Stimulated activated CD4-positive, alpha-beta T cell treated with anti-CD3 and anti-CD28 coated beads, Interleukin-4, amount 100 ng/mL, for 24 hours (primary cell): ENCODE data around the gene PRELID3B.
"Not testable (repeated sequence)": the region's sequence is repeated elsewhere in the genome, so short reads cannot be mapped to it uniquely, and the experiment has no call there.

Experiments
- DNase-seq: peaks from one replicate; pipeline ENCODE4 v3.0.0-alpha.2; 2020

The PRELID3B gene

DNA sequence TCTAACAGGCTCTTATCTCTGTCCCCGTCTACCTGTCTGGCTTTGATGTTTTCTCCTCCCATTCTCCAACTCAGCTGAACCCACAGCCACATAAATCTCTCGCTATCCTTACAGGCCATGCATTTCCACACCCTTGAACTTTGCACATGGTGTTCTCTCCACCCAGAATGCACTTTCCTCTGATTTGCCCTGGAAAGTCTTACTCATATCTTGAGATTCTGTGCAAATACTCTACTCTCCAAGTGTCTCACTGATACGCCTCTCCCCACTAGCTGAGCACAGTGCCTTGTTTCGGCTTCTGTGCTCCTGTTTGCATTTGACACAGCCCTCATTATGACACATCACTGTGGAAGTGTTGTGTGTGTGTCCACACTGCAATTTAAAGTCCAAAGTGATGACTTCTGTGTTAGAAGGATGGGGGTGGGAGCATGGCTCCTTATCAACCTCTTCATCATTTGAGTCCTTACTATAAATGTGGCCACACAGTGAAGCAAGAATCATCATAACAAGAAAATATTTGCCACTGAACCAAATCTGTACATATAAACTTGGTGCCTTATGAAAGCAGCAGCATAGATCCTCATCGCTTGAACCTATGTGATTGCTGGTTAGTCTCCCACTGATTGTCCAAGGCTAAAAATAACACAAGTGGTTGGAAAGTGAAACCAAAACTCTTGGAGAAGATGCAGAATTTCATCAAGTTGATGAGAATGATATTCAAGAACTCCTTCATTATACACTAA, 5.5 kb upstream of the PRELID3B start:
- peak; percentile 20 for DNase-seq

DNA sequence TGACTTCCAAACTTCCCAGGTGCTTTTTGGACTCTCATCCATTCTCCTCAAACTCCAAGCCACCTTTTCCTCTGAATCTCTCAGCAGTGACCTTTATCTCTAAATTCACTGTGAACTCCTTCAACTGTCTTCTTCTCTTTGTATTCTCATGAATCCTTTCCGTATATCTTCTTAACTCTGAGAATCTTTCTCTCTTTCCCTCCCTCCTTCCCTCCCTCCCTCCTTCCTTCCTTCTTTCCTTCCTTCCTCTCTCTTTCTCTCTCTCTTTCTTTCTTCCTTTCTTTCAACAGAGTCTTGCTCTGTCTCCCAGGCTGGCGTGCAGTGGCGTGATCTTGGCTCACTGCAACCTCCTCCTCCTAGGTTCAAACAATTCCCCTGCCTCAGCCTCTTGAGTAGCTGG, 4.3 kb upstream of the PRELID3B start:
- DNase-seq, result no peak

DNA sequence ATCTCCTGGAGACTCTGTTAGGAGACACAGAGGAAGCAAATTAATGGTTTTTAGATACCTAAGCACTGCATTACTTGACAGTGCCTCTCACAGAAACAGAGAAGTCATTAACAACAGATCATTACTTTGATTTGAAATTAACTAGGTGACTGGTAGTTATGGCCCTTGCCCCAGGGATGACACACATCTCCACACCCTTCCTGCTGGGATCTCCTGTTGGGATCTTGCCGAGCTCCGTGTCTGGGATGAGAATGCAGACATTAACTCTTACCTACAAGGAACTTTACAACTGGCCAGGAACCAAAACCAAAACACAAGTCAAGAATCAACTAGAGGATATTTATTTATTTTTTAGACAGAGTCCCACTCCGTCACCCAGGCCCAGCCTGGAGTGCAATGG, 2.2 kb upstream of the PRELID3B start:
- no peak for DNase-seq

DNA sequence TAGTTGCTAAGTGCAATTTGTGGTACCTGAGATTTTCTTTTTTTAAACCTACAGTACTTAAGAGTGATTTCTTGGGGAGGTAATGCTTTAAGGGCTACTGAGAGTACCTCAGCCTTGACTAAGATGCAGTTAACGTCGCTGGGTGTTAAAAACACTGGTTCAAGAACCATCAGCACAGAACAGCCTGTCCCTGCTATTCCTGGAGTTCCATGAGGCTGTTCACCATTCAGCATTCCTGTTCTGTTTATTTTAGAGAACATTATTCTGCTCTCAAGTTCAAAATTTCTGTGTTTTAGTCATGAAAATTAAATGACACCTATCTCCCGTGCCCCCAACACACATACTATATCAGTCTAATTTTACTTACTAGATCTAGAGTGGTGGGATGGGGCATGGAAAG, 1.7 kb upstream of the PRELID3B start:
- no peak for DNase-seq

DNA sequence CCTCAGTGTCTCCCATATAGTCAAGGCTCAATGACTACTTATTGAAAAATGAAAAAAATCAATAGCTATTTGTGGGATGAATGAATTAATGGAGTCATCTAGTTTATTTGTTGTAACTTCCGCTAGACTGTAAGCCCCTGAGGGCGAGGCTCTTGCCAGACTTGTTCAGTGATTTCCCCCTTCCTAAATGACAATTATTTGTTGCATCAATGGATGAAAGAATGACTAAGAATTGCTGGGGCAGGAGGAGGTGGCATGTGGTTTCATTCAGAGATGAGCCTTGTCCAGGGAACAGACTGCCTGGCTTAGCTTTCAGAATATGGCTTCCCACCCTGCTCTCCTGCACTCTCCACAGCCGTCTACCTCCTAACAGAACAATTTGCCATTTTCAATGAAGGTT, 1.1 kb upstream of the PRELID3B start:
- DNase-seq, result no peak

DNA sequence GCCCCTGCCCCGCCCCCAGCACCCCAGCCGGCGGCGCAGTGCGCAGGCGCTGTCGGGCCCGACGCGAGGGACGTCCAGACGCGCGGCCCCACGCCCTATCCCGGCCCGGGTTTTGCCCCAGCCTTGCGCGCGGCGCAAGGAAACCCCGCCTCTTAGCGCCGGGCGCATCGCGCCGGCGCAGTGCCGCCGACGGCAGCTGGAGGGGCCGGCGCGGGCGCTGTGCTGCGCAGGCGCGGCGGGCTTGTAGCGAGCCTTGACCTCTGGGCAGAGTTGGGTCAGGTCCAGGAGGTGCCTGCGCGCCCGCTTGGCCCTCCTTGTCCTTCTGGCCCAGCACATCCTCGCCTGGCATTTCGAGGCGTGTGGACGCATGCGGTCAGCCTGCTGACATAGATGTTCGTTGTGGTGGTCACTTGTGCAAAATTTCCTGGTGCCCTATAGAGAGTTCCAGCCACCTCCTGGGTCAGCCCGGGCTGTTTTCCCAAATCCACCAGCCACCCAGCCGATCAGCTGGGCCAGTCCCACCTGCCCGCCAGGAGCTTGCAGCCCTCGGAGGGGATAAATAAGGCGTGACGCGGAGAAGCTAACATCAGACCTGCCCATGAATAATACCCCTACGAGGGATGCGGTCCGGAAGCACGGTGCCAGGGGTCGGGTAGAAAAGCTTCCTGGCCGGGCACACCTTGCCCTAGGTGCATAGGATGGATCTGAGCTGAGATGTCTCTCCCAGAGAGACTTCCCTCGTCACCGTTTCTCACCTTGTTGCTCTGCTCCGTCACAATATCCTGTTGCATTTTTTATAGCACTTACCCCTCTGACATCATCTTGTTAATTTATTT, 428 bp upstream of the PRELID3B start:
- DNase-seq, result peak; percentile 94

DNA sequence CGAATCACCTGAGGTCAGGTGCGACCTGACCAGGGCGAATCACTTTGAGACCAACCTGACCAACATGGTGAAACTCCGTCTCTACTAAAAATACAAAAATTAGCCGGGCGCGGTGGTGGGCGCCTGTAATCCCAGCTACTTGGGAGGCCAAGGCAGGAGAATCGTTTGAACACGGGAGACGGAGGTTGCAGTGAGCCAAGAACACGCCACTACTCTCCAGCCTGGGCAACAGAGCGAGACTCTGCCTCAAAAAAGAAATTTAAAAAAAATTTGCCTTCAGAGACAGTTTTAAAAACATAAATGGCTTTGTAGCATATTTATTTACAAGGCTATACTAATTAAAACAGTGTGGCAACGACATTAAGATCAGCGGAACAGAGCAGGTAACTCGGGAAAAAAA, 1.1 kb downstream of the PRELID3B start:
- DNase-seq, result not testable (repeated sequence)

DNA sequence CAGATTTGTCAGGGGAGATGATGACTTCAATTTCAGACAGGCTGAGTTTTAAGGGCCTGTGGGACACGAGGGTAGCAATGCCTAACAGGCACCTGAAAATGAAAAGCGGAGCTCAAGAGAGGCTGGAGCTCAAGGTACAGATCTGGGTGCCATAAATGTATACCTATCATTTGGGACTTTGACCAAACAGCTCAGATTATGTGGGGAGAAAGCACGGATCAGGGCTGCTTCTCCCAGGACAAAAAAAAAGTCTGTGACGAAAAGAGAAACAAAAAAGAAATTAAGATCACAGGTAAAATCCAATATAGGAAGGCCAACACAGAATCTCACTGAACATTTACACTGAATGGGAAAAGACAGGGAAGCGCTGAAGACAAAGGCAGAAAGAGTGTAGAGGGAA, 1.9 kb downstream of the PRELID3B start:
- no peak for DNase-seq

DNA sequence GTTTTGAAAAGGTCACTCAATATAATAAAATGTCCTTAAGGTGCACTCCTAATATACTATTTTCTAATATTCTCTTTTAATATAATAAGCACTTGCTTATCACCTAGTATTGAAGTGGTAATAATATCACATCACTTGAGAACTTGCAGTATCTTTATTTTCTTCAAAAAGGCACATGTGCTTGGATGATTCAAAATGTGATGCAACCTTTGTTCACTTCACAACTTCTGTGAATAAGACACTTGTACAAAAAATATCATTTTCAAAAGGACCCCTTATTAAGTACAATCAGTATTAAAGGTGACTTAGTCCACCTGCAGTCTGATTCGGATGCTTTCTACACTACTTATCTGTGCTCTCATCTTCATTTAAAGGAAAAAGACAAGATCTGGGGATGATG, 3.4 kb downstream of the PRELID3B start:
- DNase-seq, result no peak

DNA sequence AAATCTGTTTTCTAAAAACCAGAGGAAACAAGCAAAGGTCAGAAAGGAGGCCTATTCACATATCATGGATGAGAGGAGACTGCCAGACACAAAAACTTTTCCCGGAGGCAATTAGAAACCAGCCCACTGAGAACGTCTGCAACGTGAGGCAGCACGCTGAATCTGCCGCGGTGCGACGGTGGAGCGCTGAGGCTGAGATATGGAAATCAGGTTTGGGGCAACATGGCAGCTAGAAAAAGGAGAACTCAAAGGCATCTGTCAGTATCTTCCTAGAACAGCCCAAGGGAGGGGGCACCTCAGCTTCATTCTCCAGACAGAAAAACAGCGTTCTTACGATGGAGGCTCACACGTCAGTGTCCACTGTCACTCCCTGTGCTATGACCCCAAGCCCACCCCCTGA, 5.2 kb downstream of the PRELID3B start:
- DNase-seq, result no peak

DNA sequence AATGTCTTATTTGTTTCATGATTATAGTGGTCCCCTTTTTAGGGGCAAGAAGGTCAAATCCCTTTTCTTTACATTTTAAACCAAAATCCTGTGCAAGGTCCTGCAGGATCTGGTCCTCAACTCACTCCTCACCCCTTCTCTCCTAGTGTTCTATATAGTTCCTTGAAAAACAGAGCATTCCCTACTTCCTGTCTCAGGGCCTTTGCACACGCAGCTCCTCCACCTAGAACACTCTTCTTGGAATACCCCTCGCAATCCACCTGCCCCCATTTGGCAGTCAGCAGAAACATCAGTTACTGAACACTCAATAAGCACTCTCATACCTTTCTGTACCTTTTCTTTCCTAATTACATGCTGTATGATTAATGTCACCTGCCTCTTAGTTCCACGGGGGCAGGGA, 7.2 kb downstream of the PRELID3B start:
- no peak for DNase-seq

DNA sequence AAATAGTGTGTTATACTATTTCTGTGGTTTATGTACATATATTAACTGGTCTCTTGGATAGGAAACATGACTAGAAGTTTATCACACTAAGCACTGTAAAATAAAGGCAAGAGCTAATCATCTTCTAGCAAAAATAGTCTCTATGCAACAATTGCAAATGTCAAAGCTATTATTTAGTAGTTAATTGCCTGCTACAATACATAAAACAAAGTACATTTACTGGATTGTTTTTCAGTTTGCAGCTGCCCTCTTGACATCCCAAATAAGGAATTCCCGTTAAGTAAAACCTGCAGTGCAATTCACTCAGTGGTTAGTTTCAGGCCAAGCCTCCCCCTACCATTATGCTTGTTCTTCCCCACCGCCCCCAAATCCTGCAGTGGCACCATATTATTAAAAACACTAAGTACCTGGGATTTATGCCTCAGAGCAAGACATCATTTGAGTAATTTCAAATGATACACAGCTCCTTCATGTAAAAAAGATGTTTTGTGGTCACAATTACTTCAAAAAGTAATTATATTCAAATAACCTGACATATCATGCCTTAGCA, 8.9 kb downstream of the PRELID3B start:
- DNase-seq, result no peak

DNA sequence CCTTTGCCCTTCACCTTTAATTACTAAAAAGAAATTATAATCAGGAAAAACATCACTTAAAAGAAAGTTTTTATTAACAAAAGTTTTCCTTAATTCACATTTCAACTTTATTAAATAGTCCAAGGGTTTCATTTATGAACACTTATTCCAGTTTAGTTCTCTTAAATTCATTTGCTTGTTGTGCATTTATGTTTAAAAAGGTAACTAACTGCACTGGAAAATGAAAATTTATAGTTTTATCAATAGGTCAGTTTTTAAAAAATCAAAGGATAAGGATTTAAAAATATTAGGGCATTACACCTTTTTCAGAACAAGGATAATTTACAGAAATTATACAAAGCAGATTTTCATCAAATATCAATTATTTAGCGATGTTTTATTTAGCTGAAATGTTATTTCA, 9.5 kb downstream of the PRELID3B start:
- no peak for DNase-seq

DNA sequence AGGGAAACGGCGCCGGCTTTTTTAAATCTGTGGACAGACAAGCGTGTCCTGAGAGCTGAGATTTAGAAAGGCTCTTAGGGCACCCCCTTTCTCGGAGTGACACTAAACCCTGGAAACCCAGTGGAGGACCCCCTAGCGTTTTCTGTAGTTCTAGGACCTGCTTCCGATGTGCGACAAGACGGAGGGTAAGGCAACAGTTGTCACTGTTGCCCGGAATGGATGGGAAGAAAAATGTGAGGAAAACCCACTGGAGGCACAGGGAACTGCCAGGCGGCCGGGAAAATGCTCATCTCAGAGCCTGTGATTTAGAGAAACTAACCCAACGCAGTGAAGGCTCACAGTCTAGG, 9.9 kb downstream of the PRELID3B start:
- no peak for DNase-seq

DNA sequence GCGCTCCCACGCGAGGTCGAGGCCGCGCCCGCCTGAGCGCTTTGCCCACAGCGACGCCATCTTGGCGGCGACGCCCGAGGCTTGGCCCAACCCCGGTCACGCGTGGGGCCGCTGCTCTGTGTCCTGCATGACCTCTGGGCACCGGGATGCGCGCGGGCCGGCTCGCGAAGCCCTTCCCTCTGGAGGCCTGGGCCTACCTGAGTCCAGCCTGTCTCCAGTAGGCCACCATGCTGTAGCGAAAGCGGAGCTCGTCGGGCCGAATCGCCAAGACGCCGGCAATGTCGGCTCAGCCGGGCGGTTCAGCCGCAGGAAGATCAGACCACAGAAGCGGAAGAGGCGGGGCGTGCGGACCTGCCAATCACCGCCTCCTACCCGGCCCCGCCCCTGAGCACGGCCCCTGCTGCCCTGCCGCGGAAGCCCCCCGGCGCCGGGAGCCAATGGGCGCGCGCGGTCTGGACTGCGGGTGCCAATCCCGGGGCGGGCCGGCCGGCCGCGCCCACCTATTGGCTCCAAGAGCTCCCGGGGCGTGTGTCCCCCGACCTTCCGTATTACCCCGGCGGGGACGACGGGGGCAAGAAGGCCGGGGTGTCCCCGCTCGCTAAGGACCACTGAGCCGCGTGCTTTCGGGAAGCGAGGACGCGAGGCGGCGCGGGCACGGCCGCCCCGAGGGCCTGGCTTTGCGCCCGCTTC, 10.4 kb downstream of the PRELID3B start, which contains the start of gene ATP5F1E:
Gene ATP5F1E, minus strand, starts transcription at position 313 of the 690 bp plus-strand sequence. Its CDS starts 84 bp downstream, at position 229.
- DNase-seq, result peak; percentile 96

DNA sequence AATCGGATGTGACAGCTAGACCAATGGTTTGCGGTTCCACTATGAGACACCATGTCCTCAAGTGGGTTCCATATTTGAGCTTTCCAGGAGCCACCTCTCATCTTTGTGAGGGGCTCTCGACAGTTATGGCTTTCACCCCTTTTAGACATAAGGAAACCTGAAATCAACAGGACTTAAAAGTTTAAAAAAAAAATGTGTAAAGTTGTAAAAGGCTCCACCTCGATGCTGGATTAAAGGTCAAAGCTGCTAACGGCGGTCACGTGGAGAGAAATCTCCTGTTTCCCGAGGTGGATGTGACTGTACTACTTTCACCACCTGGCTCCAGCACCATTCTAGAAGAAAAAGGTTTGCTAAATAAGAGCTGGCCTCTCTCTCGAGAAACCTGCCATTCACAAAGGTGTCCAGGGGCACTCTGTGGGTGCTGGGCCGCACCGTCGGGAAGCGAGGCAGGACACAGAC, 11.0 kb downstream of the PRELID3B start:
- DNase-seq, result no peak

DNA sequence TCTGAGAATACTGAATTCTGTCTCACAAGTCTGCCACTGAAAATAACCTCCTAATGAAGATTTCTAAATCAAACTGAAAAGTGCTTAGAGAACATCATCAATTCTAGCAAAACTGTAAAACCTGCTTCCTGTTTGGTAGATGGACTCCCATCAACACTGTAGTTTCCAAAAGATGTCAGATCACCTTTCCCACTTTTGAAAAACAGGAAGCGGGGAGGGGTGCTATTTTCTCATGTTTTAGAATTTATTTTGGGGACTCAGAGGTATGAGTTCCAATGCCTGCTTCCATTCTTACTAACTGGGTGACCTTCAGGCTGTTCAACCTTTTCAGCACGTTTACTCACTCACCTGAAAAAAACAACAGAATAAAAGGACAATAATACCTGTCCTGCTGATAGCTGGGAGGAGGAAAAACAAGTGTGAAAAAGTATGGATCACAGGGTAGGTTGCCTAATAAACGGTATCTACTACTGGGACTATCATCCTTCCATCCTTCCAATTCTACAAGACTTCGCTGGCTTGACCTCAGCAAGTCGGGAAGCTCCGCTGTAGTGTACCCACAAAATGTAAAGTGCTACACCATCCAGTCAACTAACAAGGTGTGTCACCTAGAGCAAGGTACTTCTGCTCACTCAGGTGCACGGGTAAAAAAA, 11.5 kb downstream of the PRELID3B start:
- DNase-seq, result no peak

DNA sequence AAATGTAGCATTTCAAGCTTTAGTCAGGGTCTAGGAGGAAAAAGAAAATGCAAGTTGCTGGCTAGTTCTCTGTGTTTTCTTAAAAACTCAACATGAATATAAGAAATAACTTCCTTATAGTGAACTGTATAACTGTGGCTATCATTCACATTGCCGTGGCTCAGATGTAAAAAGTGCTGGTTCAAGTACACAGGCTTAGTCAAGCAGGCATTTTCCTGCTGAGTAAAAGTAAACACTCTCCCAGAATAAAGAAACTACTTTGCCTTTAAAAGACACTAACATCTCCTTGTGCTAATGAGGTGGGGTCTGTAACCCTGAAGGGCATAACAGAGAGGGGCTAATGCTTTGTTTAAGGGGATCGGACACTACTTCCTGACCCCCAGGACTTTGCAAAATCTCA, 13.8 kb downstream of the PRELID3B start:
- no peak for DNase-seq

DNA sequence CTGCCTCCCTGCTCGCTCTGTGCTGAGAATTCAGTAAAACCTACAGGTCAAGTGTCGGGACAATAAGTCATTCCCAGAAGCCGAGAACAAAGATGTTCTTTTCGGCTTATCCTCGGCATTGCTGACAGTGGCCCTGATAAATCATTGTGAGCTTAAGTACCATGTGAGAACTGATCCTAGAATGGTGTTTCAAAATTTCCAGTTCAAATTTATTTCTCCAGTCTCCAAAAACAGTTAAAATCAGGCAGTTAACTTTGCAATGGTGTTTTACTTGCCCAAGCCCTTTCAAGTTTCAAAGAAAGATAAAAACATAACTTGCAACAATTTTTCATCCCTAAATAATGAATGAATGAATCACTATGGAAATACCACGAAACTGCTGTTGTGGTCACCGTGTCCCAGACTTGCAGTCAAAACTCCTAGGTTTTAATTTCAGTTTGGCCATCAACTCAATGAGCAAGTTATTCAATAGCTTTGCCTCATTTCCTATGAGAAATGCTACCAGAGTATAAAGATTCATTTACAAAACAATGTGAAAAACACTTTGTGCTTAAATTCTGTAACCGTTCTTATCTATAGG, 14.8 kb downstream of the PRELID3B start:
- DNase-seq, result no peak

DNA sequence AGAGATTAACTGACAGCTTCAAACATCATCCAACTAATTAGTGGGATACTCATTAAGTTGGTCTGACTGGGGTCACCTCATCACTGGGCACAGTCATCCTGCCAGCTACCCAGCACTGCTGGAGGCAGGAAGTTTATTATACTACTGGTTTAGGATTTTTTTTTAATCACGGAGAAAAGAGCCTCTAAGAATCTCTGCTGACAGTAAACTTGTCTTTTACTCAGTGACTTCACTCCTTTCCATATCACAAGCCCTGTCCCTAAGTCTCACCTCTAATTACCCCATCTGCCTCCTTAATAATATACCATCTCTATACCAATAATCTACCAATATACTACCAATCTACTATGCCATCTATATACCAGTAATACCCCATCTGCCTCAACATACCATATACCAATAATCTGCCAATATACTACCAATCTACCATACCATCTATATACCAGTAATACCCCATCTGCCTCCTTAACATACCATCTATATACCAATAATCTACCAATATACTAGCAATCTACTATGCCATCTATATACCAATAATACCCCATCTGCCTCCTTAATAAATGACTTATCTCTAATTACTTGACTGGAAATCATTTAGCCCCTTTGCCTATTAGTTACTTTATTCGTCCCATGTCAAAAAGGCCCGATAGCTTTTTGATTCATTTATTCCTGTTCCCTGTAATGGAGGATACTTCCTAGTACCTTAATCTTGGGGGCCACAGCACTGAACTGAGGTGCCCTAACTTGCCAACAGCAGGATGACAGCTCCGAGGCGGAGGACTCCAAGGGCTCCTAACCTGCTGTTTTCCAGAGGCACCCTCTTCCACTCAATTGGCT, 15.5 kb downstream of the PRELID3B start:
- no peak for DNase-seq

DNA sequence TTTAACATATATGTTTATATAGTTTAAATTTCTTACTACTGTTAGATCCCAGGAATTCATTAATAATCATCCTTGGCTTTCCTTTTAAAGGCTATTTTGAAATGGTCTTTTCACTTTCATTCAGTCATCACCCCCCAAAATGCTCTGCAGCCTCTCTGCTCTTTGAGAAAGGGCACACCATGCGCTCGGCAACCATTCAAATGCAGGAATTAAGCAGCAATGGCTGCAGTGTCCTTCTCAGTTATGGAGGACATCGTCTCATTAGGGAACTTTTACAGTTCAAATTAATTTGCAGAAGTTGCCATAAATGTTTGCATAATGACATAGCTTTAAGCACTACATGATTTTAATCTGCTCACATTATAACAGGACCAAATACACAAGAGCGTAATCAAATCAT, 17.1 kb downstream of the PRELID3B start:
- no peak for DNase-seq

DNA sequence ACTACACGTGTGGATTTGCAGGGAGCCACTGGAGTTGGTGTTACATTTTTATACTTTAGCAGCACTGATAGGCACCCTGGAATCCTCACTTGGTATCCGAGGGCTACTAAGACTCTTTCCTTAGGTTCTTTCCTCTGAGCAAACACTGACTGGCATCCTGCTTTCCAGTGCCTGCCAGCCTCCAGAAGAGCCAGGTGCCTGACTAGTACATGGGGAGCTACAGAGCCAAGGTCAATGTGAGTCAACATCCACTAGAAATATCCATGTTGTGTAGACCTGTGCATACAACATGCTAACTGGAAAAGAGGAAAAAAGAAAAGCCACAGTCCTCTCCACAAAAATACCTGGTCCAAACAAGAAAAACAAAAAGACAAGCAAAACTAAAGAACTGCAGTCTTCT, 17.5 kb downstream of the PRELID3B start:
- no peak for DNase-seq
